GM21825 (cell line): ENCODE data around the gene SRGAP3.
"Not testable (repeated sequence)": the region's sequence is repeated elsewhere in the genome, so short reads cannot be mapped to it uniquely, and the experiment has no call there.

ENCODE experiments used
- ATAC-seq: cut with Tn5 transposase; IDR thresholded peaks from one replicate; pipeline ENCODE4 v1.9.1; 2021; ENCODE audit warnings: mild to moderate bottlenecking, moderate library complexity; ENCODE audit not compliant: unreplicated experiment

SRGAP3 gene

GRCh38 chr3:9249273-9250192 is at the start of gene SRGAP3:
Gene SRGAP3, minus strand, starts transcription at chr3:9249646. Its CDS starts 695 bp downstream, at chr3:9248951.
- ATAC-seq = peak; percentile 100

DNA sequence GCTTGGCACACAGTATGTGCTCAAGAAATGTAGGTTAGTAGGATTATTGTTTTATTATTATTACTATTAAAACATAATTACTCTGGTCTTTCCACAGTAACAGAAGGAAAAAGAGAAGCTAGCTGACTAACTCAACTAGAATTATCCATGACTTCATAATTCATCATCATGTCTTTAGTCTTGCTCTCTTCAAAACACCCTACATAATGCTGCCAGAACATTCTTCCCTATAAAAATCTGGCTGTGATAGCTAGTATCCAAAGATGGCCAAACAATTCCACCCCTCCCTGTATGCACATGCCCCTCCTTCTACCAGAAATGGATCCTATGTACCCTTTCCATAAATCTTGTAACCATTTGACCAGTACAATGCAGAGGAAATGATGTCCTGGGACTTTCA is 48.8 kb upstream of the SRGAP3 start:
- ATAC-seq = no peak

DNA sequence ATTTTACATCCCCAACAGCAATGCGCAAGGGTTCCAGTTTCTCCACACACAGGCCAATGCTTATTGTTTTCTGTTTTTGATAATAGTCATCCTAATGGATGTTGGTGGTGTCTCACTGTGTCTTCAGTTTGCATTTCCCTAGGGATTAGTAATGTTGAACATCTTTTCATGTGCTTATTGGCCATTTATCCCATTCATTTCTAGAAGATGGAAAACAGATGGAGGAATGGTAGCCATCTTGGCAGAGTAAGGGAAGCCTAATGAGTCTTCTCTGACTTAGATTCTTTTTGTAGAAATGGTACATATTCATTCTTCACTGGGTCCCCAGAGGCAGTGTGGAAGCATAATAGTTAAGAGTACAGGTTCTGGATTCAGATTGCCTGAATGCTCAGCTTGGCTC is 46.8 kb upstream of the SRGAP3 start:
- no peak for ATAC-seq

GRCh38 chr3:9295007-9295406 is 45.6 kb upstream of the SRGAP3 start:
- no peak for ATAC-seq

DNA sequence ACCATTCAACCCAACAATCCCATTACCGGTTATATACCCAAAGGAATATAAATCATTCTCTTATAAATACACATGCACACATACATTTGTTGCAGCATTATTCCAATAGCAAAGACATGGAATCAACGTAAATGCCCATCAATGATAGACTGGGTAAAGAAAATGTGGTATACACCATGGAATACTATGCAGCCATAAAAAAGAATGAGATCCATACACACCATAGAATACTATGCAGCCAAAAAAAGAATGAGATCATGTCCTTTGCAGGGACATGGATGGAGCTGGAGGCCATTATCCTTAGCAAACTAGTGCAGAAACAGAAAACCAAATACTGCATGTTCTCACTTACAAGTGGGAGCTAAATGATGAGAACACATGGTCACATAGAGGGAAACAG is 44.5 kb upstream of the SRGAP3 start:
- not testable (repeated sequence) for ATAC-seq

GRCh38 chr3:9293076-9293475 is 43.6 kb upstream of the SRGAP3 start:
- ATAC-seq = no peak

- no peak for ATAC-seq
Measured at GRCh38 chr3:9292516-9292915, 43.1 kb upstream of the SRGAP3 start.

DNA sequence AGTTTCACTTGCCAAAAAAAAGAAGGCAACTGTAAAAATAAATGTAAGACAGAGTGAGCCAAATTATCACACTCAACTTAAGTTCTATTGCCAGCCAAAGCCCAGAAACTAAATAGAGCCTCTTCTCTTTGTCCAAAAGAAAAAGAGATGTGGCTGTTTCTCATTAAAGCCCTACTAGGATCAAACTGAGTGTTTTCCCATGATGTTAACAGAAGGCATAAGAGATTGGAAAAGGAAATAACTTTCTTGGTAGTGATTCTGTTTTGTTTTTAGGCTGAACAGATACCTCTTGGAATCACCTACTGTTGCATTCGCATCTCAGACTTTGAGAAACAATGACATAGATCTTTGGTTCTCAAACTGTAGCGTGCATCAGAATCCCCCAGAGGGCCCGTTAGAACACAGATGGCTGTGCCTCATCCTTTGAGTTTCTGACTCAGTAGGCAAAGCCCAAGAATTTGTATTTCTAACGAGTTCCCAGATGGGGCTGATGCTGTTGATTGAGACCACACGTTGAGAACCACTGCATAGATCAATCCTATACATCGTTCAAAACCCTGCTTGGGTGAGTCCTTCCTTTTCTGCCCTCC is 42.5 kb upstream of the SRGAP3 start:
- no peak for ATAC-seq

GRCh38 chr3:9290566-9290965 is 41.1 kb upstream of the SRGAP3 start:
- no peak for ATAC-seq

DNA sequence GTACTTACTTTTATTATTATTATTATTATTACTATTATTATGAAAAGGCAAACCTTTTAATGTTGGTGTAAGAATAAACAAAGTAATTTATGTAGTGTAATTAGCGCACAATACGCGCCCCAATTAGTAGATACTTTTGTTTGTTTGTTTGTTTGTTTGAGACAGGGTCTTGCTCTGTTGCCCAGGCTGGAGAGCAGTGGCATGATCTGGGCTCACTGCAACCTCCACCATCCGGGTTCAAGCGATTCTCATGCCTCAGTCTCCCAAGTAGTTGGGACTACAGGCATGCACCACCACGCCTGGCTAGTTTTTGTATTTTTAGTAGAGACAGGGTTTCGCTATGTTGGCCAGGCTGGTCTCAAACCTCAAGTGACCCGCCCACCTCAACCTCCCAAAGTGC is 32.1 kb upstream of the SRGAP3 start:
- ATAC-seq = not testable (repeated sequence)

DNA sequence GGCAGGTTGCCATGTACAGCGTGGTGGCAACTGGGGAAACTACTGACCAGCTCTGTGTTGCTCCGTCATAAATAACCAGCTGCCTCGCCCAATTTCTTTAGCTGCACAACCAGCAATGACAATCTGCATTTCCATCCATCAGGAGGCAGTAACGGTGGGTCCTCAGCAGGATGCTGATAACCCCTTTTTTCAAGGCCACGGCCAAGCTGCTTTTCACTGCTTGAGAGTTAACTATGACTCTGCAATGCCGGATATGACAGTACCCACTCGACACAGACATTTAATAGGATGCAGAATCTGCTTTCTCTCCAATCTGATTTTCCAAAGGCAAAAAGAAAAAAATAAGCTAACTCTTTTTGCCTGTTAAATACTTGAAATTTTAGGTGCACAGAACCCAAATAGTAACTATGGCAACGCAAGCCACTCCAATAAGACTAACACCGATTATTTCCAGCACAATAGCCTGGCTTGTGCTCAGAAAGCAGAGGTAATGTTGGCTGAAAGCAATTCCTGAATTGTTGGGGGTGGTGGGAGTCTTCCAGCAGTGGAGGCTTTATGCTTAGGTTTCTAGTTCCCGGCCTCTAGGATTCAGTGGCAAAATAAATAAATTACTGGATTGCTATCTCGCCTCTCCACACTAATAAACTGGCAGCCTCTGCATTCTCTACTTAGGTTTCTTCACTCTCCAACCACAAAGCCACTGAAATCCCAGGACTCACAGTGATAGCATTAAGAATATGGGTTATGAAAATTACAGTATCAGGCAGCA is 31.2 kb upstream of the SRGAP3 start:
- ATAC-seq = no peak

GRCh38 chr3:9279966-9280365 is 30.5 kb upstream of the SRGAP3 start:
- no peak for ATAC-seq

DNA sequence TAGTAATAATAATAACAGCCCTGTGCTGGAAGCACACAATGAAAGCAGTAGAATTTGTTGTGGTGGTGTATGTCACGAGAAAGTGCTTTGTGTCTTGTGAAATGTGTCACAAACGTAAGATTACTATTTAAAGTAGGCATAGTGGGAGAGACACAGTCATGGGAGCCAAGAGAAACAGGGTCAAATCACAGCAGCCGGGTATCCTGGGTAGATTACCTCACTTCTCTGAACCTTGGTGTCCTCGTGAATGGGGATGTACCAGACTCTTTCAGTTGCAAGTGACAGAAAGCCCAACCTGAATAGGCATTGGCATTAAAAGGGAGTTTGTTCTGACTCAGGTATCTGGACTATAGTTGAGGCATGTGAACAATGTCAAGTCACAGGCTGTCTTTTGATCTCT is 29.1 kb upstream of the SRGAP3 start:
- ATAC-seq = no peak

DNA sequence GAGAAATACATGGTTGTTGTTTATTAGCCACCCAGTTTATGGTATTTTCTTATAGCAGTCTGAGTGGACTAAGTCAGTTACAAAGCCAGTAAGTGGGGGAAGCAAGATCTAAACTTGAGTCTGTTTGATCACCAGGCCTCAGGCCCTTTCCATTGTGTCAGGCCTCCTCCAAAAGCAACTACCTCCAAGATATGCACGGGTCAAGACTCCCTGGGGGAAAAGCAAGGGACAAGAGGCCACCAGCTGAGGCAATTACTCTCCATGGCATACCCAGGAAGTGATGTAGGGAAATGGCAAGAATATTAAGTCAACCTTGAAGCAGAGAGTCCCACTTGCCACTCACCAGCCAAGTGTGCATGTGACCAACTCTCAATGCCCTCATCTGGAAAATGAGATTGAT is 28.6 kb upstream of the SRGAP3 start:
- ATAC-seq = no peak

DNA sequence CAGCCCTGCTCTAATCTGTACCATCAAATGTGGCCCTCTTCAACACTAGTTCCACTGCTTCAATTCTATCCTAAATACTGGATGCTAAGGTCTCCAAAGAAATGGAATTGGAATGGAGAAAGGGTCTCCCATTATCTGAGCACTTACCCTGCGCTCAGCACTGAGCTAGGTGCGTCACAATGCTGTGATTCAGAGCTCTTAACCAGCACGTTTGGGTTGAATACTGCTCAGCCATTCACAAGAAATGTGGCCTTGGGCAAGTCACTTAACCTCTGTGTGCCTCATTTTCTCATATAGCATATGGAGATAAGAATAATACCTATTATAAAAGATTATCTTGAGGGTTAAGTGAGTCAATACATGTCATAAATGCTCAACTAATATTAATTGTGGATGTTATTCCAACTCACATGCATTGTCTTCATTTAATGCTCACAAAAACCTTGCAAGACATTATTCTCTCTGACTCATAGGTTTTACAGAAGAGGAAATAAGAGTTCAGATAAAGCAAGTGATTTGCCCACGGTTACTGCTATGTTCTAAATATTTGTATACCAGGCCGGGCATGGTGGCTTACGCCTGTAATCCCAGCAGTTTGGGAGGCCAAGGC is 27.4 kb upstream of the SRGAP3 start:
- no peak for ATAC-seq

DNA sequence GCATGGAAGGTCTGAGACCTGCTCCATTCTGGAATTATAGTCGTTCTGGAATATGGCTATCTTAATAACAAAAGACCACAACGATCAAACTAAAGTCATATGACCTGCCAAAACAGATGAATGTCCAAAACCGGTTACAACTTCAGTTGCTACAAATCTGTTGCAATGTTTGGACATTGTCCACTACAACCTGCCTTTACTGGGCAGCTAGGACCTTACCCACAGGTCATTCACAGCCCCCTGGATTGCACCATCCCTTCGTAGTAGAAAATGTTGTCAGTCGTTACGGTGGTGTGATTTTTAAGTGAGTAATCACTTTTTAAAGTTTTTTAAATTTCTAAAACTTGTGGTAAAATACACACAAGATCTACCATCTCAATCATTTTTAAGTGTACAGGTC is 22.5 kb upstream of the SRGAP3 start:
- ATAC-seq = no peak

DNA sequence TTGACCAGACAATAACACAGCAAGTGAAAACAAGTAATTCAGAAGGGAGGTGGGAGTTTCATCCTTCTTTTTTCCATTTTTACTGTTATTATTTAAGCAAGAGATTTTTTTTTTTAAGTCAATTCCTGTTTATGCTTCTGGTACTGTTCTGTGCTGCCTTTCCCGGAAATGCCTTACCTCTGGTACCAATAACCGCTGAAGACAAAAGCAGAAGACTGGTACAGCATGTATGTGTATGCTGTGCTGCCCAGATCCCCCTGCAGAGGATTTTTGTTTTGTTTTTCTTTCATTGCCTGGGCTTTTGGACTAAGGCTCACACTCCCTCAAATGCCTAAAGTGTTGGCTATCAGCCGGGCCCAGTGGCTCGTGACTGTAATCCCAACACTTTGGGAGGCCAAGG is 21.3 kb upstream of the SRGAP3 start:
- no peak for ATAC-seq

GRCh38 chr3:9266716-9267115 is 17.3 kb upstream of the SRGAP3 start:
- no peak for ATAC-seq

DNA sequence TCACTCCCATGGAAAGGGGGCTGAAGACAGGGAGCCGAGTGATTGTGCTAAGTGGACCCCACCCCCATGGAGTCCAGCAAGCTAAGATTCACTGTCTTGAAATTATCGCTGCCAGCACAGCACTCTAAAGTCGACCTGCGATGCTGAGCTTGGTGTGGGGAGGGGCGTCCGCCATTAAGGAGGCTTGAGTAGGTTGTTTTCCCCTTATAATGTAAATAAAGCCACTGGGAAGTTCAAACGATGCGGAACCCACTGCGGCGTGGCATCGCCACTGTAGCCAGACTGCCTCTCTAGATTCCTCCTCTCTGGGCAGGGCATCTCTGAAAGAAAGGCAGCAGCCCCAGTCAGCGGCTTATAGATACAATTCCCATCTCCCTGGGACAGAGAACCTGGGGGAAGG is 10.9 kb upstream of the SRGAP3 start:
- ATAC-seq = no peak

GRCh38 chr3:9257092-9257491 is 7.6 kb upstream of the SRGAP3 start:
- ATAC-seq = no peak

DNA sequence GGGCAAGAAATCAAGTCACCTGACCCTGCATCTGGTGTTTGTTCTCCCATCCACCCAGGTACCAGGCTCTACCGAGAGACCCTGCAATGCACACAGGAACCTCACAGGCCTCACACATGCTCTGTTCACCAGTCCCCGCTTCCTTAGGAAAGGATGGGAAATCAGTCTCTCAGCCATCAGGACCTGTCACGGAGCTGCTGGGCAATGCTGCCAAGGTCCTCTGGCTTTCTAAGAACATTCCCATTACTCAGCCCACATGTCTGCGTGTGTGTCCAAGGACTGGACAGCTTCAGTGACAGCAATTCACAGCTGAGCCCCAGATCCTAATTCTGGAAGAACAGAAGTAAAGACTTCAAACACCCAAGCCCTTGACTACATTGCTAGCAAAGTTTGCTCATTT is 6.5 kb upstream of the SRGAP3 start:
- ATAC-seq = no peak
